Measurements from ENCODE around the gene PIK3C3.

GRCh38 chr18:41922176-41922575 lies 32.9 kb upstream of the PIK3C3 start:
- no peak for TF ChIP-seq CTCF (IDR thresholded peaks at IDR 0.05)
- TF ChIP-seq POLR2AphosphoS5 (IDR thresholded peaks at IDR 0.05; ENCODE audit: low read depth, low read length) = no peak
- TF ChIP-seq REST (IDR thresholded peaks at IDR 0.05; ENCODE audit: insufficient read depth in 1 of 2, low read depth in 2 of 2, low read length in 1 of 2) = no peak

Data from Panc1 (cell line).